Mesendoderm (in vitro differentiated cells): ENCODE results near the gene CPXM2.

Source experiments
- DNase-seq: peaks from one replicate; pipeline ENCODE4 v3.0.0; 2013
- H2AK5ac ChIP-seq: 2 replicates; pipeline ENCODE4 v1.6.1; 2013; ENCODE audit warnings: low read length, inconsistent platforms
- H2BK120ac ChIP-seq: 2 replicates; pipeline ENCODE4 v1.6.1; 2013; ENCODE audit warnings: low read depth, mild to moderate bottlenecking, low read length, moderate library complexity, mixed read lengths
- H2BK15ac ChIP-seq: replicated peaks from 2 replicates; pipeline ENCODE4 v1.6.1; 2013; ENCODE audit warnings: low read depth, mild to moderate bottlenecking, moderate library complexity
- H2BK5ac ChIP-seq: 2 replicates; pipeline ENCODE4 v1.6.1; 2013; ENCODE audit warnings: low read length, inconsistent platforms
- H3K18ac ChIP-seq: 2 replicates; pipeline ENCODE4 v1.6.1; 2013; ENCODE audit warnings: mild to moderate bottlenecking, low read length, mixed read lengths
- H3K23ac ChIP-seq: one replicate; pipeline ENCODE4 v1.6.1; 2013; ENCODE audit warnings: low read length
- H3K27ac ChIP-seq: 2 replicates; pipeline ENCODE4 v1.5.1; 2013; ENCODE audit warnings: low read depth, mild to moderate bottlenecking, inconsistent platforms, low read length, moderate library complexity
- H3K27me3 ChIP-seq: 2 replicates; pipeline ENCODE4 v1.6.1; 2013; ENCODE audit warnings: low read length, control low read depth, mild to moderate bottlenecking, inconsistent platforms; ENCODE audit not compliant: insufficient read depth, poor library complexity
- H3K36me3 ChIP-seq: 2 replicates; pipeline ENCODE4 v1.6.1; 2013; ENCODE audit warnings: low read length, inconsistent platforms; ENCODE audit not compliant: control insufficient read depth, insufficient read depth
- H3K4ac ChIP-seq: one replicate; pipeline ENCODE4 v1.6.1; 2013; ENCODE audit warnings: low read depth, mild to moderate bottlenecking, low read length, moderate library complexity
- H3K4me1 ChIP-seq: 2 replicates; pipeline ENCODE4 v1.6.1; 2013; ENCODE audit warnings: low read depth, low read length, inconsistent platforms; ENCODE audit not compliant: control insufficient read depth
- H3K4me2 ChIP-seq: 2 replicates; pipeline ENCODE4 v1.6.1; 2013; ENCODE audit warnings: low read length
- H3K4me3 ChIP-seq: 2 replicates; pipeline ENCODE4 v1.5.1; 2013; ENCODE audit warnings: mild to moderate bottlenecking, low read length
- H3K56ac ChIP-seq: one replicate; pipeline ENCODE4 v1.6.1; 2013; ENCODE audit warnings: low read length
- H3K79me1 ChIP-seq: 2 replicates; pipeline ENCODE4 v1.6.1; 2013; ENCODE audit warnings: low read length, inconsistent platforms
- H3K79me2 ChIP-seq: 2 replicates; pipeline ENCODE4 v1.6.1; 2013; ENCODE audit warnings: mild to moderate bottlenecking, low read length; ENCODE audit not compliant: control insufficient read depth, insufficient read depth
- H3K9ac ChIP-seq: 2 replicates; pipeline ENCODE4 v1.6.1; 2013; ENCODE audit warnings: low read length, inconsistent platforms
- H4K5ac ChIP-seq: one replicate; pipeline ENCODE4 v1.6.1; 2013; ENCODE audit warnings: low read length
- H4K8ac ChIP-seq: one replicate; pipeline ENCODE4 v1.6.1; 2013; ENCODE audit warnings: low read depth, mild to moderate bottlenecking, control low read depth, low read length, moderate library complexity
- WGBS: extraction: QIAGEN DNeasy Blood & Tissue Kit; methylation state at CpG from one replicate; pipeline ENCODE4 v1.1.7; 2013; ENCODE audit warnings: low lambda C conversion rate, missing lambda C conversion rate; ENCODE audit not compliant: insufficient coverage; ENCODE audit errors: extremely low coverage; 5-methylcytosine and 5-hydroxymethylcytosine counted together

Gene CPXM2

GRCh38 chr10:123837756-123838155 is 53.9 kb downstream of the CPXM2 start:
- H3K4me3 ChIP-seq = no peak overlapping the region
- DNase-seq = no peak
- H2AK5ac ChIP-seq = no peak overlapping the region
- H4K8ac ChIP-seq = no peak overlapping the region
- H3K18ac ChIP-seq = no peak overlapping the region
- no peak overlapping the region for H2BK5ac ChIP-seq
- no peaks in the 10 kb centered on the region for H3K36me3 ChIP-seq
- no peak overlapping the region for H4K5ac ChIP-seq
- H3K4ac ChIP-seq = no peak overlapping the region
- H3K27ac ChIP-seq = no peak overlapping the region
- no peaks in the 10 kb centered on the region for H3K79me2 ChIP-seq
- no peak overlapping the region for H2BK15ac ChIP-seq
- H3K9ac ChIP-seq = no peak overlapping the region
- no peaks in the 10 kb centered on the region for H3K4me1 ChIP-seq
- no peak overlapping the region for H3K23ac ChIP-seq
- H3K56ac ChIP-seq = no peak overlapping the region
- no peak overlapping the region for H3K4me2 ChIP-seq
- H3K27me3 ChIP-seq = no peaks in the 10 kb centered on the region
- 100% methylated on average over 2 of the region's 6 CpGs for WGBS
- H2BK120ac ChIP-seq = no peak overlapping the region
- no peaks in the 10 kb centered on the region for H3K79me1 ChIP-seq

DNA sequence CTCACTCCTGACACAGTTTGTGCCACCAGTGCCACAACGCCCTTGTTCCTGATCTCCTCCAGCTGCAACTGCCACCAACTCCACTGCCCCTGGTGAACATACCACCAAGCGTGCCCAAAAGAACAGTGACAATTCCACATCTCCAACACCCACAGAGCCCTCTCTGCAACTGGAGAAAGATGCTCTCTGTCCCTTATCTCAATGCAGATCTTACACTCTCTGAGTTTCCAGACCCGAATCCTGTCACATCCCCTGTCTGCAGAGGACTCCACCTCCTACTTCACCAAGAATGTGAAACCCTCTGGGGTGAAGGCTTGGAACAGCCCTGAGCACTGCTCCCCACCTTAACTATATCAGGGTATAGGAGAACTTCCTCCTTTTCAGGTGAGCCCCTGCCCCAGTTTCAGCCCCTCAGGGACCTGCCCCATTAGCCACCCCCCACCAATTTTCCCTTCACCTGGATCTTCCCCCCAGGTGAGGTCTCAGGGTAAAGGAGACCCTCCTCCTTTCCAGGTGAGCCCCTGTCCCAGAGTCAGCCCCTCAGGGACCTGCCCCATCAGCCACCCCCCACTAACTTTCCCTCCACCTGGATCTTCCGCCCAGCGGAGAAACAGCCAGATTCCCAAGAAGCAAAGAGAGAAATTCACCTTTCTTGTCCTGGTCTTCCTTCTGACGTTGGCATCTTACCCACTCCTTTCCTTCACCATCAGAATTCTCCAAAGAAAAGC is 55.0 kb downstream of the CPXM2 start:
- H3K4me1 ChIP-seq = no peaks in the 10 kb centered on the region
- WGBS = no CpG with 5 or more reads among the region's 6 CpGs
- H3K4me2 ChIP-seq = no peak overlapping the region
- H2BK15ac ChIP-seq = no peak overlapping the region
- no peak overlapping the region for H2BK120ac ChIP-seq
- peak; percentile 7 for DNase-seq
- no peak overlapping the region for H2AK5ac ChIP-seq
- no peak overlapping the region for H3K23ac ChIP-seq
- no peaks in the 10 kb centered on the region for H3K36me3 ChIP-seq
- no peak overlapping the region for H4K8ac ChIP-seq
- H3K18ac ChIP-seq = no peak overlapping the region
- no peaks in the 10 kb centered on the region for H3K79me2 ChIP-seq
- no peak overlapping the region for H4K5ac ChIP-seq
- no peak overlapping the region for H3K9ac ChIP-seq
- no peak overlapping the region for H3K4ac ChIP-seq
- H2BK5ac ChIP-seq = no peak overlapping the region
- H3K56ac ChIP-seq = no peak overlapping the region
- H3K4me3 ChIP-seq = no peak overlapping the region
- H3K79me1 ChIP-seq = no peaks in the 10 kb centered on the region
- H3K27ac ChIP-seq = no peak overlapping the region
- H3K27me3 ChIP-seq = no peaks in the 10 kb centered on the region

GRCh38 chr10:123835575-123835974 is 56.0 kb downstream of the CPXM2 start:
- no peak overlapping the region for H3K18ac ChIP-seq
- H3K4me1 ChIP-seq = no peaks in the 10 kb centered on the region
- H3K36me3 ChIP-seq = no peaks in the 10 kb centered on the region
- WGBS = no CpG with 5 or more reads among the region's 5 CpGs
- no peak overlapping the region for H2BK15ac ChIP-seq
- no peak overlapping the region for H3K9ac ChIP-seq
- H3K79me2 ChIP-seq = no peaks in the 10 kb centered on the region
- no peak overlapping the region for H4K5ac ChIP-seq
- no peak for DNase-seq
- no peaks in the 10 kb centered on the region for H3K79me1 ChIP-seq
- no peak overlapping the region for H3K23ac ChIP-seq
- no peak overlapping the region for H2BK120ac ChIP-seq
- H3K4me3 ChIP-seq = no peak overlapping the region
- no peak overlapping the region for H3K27ac ChIP-seq
- no peaks in the 10 kb centered on the region for H3K27me3 ChIP-seq
- H2AK5ac ChIP-seq = no peak overlapping the region
- H3K56ac ChIP-seq = no peak overlapping the region
- H4K8ac ChIP-seq = no peak overlapping the region
- H3K4ac ChIP-seq = no peak overlapping the region
- no peak overlapping the region for H2BK5ac ChIP-seq
- H3K4me2 ChIP-seq = no peak overlapping the region

- no peak overlapping the region for H2AK5ac ChIP-seq
- H4K8ac ChIP-seq = no peak overlapping the region
- no peaks in the 10 kb centered on the region for H3K27me3 ChIP-seq
- no peak overlapping the region for H2BK15ac ChIP-seq
- no peak overlapping the region for H2BK120ac ChIP-seq
- no peak overlapping the region for H3K4me2 ChIP-seq
- no peak for DNase-seq
- H3K79me1 ChIP-seq = no peaks in the 10 kb centered on the region
- H3K4me1 ChIP-seq = no peaks in the 10 kb centered on the region
- H3K27ac ChIP-seq = no peak overlapping the region
- H3K18ac ChIP-seq = no peak overlapping the region
- H3K56ac ChIP-seq = no peak overlapping the region
- no peaks in the 10 kb centered on the region for H3K79me2 ChIP-seq
- H3K4me3 ChIP-seq = no peak overlapping the region
- H3K9ac ChIP-seq = no peak overlapping the region
- WGBS = no CpG with 5 or more reads among the region's 10 CpGs
- H4K5ac ChIP-seq = no peak overlapping the region
- H2BK5ac ChIP-seq = no peak overlapping the region
- no peaks in the 10 kb centered on the region for H3K36me3 ChIP-seq
- no peak overlapping the region for H3K4ac ChIP-seq
- H3K23ac ChIP-seq = no peak overlapping the region
These were observed 58.3 kb downstream of the CPXM2 start for GRCh38 chr10:123833170-123833850.

DNA sequence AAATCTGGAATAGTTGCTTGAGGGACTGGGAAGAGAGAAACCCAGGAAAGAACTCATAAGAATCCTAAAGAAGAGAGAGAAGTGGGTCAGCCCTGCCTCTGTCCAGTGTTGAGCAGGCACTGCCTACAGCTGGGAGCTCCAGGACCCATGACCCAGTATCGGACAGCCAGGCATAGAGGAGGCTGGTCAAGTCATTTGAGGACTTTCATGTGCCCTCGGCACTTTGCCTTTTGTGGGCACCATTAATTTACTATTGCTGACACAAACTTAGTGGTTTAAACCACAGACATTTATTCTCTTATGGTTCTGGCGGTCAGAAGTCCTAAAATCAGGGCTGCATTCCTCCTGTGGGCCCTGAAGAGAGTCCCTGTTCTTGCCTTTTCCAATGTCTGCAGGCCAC is 60.3 kb downstream of the CPXM2 start:
- no peaks in the 10 kb centered on the region for H3K27me3 ChIP-seq
- H3K36me3 ChIP-seq = no peaks in the 10 kb centered on the region
- no peak overlapping the region for H3K18ac ChIP-seq
- H3K4me1 ChIP-seq = no peaks in the 10 kb centered on the region
- H3K4ac ChIP-seq = no peak overlapping the region
- H2BK5ac ChIP-seq = no peak overlapping the region
- H2BK15ac ChIP-seq = no peak overlapping the region
- no peak for DNase-seq
- H2BK120ac ChIP-seq = no peak overlapping the region
- H4K5ac ChIP-seq = no peak overlapping the region
- no peak overlapping the region for H4K8ac ChIP-seq
- H3K79me1 ChIP-seq = no peaks in the 10 kb centered on the region
- H3K23ac ChIP-seq = no peak overlapping the region
- no peak overlapping the region for H2AK5ac ChIP-seq
- H3K79me2 ChIP-seq = no peaks in the 10 kb centered on the region
- no peak overlapping the region for H3K56ac ChIP-seq
- H3K4me2 ChIP-seq = no peak overlapping the region
- H3K4me3 ChIP-seq = no peak overlapping the region
- H3K27ac ChIP-seq = no peak overlapping the region
- no CpG with 5 or more reads among the region's 3 CpGs for WGBS
- H3K9ac ChIP-seq = no peak overlapping the region
